ENCODE results near the gene ST3GAL3.
A peak's percentile ranks its signal among the peaks of the same experiment; 100 is the strongest.

ST3GAL3 gene, protein sequence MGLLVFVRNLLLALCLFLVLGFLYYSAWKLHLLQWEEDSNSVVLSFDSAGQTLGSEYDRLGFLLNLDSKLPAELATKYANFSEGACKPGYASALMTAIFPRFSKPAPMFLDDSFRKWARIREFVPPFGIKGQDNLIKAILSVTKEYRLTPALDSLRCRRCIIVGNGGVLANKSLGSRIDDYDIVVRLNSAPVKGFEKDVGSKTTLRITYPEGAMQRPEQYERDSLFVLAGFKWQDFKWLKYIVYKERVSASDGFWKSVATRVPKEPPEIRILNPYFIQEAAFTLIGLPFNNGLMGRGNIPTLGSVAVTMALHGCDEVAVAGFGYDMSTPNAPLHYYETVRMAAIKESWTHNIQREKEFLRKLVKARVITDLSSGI
- 1.3 to 10.9 (median 2.5) reads per million in 17 experiments for total RNA-seq

DNA sequence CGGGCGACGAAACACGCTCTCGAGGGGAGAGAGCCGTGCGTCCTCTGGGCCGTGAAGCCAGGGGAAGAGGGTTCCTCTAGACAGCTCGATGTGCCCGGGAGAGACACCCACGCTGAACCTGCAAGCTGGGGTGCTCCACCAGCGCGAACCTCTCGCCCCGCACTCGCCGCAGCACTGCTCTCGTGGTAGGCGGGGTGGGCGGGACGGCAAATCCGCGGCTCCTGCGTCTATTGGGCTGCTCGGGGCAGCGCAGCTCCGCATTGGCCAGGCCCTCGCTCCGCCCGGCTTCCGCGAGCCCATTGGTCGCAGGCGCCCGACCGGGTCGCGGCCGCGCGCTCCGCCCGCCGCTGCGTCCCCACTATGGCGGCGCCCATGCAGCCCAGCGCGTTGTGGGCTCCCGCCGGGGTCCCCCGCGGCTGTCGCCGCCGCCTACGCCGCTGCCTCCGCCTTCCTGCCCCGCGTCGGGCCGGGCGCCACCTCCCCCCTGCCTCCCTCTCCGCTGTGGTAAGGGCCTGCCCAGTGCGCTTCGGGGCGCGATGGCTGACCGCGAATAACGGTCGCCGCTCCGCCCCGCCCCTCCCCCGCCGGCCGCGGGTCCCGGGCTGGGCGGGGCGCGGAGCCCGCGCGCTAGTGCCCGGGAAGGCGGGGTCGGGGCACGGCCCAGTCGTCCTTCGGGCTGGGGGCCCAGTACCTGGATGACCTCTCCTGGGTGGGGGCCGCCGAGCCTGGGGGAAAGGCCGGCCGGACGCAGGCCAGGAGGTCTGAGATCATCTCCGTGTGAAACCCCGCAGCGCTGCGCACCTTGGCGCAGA lies at the start of gene ST3GAL3:
ST3GAL3 (plus strand) TSS at position 347 of the 812 bp plus-strand sequence. CDS start 28,727 bp downstream, outside the sequence.
- DNase-seq = peak; percentile 95 to 98 (median 96)

DNA sequence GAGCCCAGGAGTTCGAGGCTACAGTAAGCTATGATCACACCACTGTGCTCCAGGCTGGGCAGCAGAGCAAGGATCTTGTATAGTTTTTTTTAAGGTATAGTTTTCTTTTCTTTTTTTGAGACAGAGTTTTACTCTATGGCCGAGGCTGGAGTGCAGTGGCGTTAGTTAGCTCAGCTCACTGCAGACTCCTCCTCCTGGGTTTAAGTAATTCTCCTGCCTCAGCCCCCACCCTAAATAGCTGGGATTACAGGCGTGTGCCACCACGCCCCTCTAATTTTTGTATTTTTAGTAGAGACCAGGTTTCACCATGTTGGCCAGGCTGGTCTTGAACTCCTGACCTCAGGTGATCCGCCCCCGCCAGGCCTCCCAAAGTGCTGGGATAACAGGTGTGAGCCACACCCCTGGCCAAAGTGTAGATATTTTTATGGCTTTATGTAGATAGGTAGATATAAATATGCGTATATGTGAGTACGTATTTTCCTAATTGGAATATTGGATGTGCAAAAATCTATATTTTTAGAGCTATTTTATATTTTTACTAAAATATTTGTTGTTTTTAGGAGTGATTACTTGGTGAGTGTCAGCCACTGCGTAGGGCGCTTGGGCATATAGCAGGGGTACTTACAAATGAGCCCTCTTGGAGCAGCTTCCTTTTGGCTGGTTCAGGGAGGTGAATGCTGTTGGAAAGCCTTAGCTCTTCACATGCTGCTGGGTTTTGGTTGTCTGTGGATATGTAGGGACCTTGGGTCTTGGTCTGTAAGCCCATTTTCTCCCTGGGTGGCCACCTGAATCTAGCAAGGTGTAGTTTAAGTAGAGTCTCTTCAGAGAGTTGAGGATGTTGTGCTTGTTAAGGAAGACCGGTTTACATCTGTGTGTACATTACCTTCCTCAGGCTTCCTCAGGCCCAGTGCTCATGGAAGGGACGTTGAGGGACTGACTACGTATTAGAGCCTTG lies 47.8 kb upstream of the ST3GAL3 start:
- DNase-seq = no peak

DNA sequence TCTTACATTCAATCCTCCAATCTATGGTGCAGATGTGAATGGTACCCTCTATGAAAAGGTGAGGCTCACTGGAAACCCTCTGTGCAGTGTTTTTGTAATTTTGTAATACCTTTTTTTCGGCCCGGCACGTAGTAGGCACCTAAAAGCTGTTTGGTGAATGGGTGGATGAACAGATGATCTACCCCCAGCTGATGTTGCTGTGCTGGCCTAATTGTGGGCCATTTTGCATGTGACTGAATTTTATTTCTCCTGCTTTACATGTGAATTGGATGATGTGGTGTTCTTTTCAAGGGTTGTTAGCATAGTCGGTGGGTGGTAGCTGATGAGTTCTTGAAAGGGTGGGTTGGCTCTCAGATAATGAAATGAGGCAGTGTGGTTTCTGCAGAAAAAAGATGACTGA lies 47.0 kb upstream of the ST3GAL3 start:
- DNase-seq = no peak

DNA sequence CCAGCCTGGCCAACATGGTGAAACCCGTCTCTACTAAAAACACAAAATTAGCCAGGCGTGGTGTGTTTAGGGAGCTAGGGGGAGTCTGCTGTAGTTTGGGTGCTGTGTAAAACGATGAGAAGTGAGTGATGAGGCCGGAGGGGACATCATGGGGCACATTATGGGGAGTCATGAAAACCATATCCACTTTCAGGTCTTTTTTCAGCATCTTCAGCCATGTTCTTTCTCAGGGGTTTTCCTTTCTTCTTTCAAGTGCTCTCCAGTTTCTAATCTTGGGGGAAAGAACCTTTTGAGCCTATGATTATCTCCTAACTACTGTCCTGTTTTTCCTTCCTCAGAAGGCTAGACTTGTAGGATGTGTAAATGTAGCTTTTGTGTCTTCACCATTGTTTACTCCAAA lies 43.0 kb upstream of the ST3GAL3 start:
- DNase-seq = no peak

DNA sequence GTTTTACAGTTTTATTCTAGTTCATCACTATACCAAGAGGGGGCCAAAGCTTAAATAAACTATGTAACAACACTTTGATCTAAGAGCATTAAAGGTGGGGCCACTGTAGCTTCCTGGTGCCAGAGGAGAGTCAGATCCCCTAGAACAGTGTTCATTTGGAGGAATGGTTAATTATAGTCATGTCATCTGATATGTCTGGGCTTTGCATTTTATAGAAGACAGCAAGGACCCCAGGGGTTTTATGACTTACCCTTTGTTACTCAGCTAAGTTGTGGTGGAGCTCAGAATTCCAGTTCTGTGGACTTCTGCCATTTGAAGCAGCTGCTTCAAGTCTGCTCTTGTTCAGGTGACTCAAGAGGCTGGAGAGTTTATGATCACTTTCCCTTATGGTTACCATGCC lies 40.7 kb upstream of the ST3GAL3 start:
- no peak for DNase-seq

DNA sequence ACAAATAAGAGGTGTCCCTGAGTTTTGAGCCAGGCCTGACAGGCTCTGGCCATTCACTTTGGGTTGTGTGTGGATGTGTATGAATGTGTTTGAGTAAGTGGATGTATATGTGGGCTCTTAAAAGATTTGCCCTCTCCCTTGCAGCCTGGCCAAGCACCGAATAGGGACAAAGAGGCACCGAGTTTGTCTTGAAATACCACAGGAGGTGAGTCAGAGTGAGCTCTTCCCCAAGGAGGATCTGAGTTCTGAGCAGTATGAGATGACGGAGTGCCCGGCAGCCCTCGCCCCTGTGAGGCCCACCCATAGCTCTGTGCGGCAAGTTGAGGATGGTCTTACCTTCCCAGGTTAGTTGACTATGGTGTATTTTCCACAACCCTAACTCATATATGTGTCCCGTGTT lies 38.4 kb upstream of the ST3GAL3 start:
- DNase-seq = no peak

DNA sequence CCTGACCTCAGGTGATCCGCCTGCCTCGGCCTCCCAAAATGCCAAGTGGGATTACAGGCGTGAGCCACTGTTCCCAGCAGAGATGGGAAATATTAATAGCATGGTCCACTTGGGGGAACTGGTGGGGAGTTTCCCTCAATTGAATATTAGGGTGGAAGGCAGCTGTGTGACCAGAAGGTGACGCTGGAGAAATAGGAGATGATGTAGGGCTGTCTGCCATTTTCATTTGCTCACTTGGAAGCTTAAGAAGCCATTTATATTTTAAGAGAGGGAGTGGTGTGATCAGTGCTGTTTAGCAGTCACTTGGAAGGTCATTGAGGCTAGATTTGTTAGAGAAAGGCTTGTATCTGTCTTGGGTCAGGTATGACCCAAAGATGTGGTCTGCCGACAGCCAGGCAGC lies 37.5 kb upstream of the ST3GAL3 start:
- DNase-seq = no peak

DNA sequence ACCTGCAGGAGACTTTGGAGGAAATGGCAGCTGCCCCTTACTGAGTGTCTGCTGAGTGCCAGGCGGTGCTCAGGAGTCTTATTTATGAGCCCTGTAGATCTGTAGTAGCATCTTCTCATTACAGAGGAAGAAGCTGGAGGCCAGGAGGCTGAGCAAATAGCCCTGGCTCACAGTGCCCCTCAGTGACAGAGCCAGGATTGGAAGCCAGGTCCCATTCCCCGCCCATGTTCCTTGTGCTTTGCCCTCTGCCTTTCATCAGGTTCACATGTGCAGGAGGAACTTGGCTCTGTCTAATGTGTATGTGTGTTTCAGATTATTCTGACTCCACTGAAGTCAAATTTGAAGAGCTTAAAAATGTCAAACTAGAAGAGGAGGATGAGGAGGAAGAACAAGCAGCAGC lies 36.1 kb upstream of the ST3GAL3 start:
- no peak for DNase-seq

DNA sequence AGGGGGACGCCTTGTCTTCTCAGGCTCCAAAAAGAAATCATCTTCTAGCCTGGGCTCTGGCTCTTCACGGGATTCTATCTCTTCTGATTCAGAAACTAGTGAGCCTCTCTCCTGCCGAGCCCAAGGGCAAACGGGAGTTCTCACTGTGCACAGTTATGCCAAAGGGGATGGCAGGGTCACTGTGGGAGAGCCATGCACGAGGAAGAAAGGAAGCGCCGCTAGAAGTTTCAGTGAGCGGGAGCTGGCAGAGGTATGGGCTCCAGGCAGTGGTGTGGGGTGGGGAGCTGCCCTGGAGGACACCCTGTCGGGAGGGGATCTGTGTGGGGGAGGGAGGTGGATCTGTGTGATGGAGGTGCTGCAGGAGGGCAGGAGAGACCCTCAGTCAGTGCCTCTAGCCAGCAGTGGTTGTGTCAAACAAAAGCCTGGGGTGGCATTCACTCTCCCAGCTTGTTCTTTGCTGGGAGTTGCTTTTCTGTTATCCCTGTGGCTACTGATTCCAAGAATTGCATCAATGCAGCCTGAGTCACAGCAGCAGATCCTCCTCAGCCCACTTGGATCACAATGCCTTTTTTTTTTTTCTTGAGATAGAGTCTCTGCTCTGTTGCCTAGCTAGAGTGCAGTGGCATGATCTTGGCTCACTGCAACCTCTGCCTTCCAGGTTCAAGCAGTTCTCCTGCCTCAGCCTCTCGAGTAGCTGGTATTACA lies 35.6 kb upstream of the ST3GAL3 start:
- no peak for DNase-seq

DNA sequence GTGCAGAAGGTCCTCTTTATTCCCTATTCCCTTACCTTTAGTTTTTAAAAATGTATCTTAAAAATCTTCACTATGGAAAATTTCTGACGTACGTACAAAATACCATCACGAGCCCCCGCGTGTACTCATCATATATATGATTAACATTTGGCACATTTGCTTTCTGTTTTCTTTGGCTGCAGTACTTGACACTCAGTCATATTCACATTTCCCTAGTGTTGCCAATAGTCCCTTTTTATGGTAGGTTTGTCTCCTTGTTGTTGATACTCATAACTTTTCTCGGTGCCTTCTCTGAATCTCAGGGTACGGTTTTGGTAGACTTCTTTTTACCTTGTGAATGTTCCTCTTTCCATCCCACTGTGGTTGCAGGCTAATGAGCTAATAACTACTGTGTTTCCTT lies 34.1 kb upstream of the ST3GAL3 start:
- no peak for DNase-seq

DNA sequence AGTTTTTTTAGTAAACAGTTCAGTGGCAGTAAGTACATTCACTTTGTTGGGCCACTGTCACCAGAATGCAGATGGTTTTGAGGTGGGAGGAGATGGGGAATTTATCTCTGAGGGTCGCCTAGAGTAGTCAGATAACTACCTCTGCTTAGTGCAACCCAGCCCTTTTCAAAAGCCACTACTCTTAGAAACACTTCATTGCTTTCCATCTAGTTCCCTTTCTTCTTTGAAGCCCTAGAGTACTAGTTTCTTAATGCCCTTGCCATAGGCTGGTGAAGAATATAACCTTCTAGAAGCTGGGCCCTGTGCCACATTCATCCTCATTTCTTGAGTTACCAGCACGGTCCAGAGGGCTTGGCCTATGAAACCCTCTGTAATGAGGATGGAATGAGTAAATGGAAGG lies 28.4 kb upstream of the ST3GAL3 start:
- no peak for DNase-seq

DNA sequence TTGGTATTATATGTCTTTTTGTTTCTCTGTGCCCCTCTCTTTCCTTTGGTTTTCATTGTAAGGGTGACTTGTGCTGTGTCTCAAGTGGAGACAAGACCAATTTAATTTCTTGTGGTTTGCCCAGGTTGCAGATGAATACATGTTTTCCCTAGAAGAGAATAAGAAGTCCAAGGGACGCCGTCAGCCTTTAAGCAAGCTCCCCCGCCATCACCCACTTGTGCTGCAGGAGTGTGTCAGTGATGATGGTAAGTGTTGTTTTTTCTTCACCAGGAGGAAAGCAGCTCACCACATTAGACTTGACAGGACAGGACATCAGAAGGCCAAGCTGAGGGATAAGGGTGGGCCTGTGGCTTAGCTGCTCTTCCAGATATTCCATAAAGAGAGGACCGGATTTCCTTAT lies 23.8 kb upstream of the ST3GAL3 start:
- DNase-seq = no peak

DNA sequence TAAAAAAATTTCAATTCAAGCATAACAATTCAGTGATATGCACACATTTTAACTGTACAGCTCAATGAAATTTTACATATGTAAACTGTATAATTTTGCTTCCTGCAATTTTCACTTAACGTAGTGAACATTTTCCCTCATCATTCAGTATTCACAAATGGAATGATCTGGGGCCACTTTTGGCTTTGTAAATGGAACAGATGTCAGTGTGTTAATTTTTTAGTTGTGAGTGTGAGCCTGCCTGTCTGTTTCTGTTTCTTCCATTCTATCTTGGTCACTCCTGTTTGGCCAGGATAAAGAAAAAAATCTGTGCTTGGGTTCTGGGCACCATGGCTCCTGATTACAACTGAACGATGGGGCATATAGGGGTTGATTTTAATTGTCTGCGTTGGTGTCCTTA lies 20.5 kb upstream of the ST3GAL3 start:
- no peak for DNase-seq

DNA sequence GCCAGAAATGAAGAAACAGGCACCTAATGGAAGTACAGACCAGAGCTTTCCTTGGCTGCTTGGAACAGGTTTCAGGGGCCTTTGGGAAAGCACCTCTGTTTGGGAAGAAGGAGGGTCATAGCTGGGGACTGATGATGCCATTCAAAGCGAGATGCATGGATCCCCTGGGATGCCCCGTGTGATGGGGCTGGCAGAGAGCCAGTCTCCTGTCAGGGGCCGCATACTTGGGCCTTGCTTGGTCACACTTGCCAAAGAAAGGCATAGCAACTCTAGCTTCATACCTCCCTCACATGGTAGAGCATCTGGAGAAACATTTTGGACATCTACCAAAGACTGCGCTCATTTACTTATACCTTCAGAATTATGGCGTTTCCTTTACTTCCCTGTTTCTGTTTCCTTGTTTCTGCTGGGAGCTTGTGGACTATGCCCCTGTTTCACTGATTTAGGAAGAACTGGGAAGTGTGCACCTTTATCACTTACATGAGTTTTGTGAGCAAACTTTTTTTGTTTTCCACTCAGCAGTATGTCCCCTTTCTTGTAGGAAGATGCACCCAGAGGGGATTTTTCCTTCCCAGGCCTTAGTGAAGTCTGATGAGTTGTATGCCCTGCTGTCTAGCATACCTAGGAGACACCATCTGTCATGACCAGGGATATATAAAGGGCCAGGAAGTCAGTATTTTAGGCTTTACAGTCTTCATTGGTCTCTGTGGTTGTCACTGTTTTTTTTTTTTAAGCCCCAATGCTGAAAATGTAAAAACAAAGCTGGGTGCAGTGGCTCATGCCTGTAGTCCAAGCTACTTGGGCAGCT lies 19.8 kb upstream of the ST3GAL3 start:
- DNase-seq = no peak

DNA sequence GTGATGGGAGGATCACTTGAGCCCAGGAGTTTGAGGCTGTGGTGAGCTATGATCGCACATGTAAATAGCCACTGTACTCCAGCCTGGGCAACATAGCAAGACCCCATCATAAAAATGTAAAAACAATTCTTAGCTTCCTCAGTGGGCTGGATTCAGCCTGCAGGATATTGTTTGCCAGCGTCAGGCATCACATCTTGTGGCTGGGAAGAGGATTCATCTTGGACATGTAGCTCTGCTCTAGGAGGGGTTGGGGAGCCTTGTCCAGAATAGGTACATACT lies 19.3 kb upstream of the ST3GAL3 start:
- DNase-seq = no peak

DNA sequence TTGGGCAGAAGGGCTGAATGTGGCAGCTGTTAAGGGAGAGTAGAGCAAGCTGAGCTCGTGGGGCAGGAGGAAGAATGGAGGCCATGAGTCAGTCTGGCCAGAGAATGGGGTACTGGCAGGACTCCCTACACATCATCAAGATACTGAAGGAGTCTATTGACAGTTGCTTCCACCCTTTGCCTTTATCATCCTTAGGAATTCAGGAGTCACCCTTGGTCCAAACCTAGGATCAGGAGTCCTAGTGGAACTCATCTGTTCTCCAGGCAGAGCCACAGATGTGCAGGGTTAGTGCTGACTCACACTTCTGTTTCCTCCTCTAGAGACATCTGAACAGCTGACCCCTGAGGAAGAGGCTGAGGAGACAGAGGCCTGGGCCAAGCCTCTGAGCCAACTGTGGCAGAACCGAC lies 18.7 kb upstream of the ST3GAL3 start:
- DNase-seq = peak; percentile 41 to 56 (median 50)

DNA sequence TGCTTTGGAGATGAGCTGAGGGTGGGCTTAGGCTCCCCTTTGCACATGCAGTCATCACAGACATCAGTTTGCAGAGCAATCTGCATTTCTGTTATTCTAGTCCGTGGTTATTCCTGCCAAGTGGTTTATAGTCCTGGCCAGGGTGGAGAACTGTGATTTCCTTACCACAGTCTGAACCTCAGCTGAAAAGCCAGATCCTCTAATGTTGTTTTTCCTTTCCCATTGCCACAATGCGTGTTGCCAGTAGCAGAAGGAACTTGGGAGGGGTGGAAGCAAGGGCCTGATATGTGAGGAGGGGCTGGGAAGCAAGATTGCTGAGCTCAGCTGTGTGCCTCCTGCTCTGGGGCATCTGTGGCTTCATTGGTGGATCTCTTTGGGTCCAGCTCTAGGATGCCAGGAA lies 18.0 kb upstream of the ST3GAL3 start:
- no peak for DNase-seq

DNA sequence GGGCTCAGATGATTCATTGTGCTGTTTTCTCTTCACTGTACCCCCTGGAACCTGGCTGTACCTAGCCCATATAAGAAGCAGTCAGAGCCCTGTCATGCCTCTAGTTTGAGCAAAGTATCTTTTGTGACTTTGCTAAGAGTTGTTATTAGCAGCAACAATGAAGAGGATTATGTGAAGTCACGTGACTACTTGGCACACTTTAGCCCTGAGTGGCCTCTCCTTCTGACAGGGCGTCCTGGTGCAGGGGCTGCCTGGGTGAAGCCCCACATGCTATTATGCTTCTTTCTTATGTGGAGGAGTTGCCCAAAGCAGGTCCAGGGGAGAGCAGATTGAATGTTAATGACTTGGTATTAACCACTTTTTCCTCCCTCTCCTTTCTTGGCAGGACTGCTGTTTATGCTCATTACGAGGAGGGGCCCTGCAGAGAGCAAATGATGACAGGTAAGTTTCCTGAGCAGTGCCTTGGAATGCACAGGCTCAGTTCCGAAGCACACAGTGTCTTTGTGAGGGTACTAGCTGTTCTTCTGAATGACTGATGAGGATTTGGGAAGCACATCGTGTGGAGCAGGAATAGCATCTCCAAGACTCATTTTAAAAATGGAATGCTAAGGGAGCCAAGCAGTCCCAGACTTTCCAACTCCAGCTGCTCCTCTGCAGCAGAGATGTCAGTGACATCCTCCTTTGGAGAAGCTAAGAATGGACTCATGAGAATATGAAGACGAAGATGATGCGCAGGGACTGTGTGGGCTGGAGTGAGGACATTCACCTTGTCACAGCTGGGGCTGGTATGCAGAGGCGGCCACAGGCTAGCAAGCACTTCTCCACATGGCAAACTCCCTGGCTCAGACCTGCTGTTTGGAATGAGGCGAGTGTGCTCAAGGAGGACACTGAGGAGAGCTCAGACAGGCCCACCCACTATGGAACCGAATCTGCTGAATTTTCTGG lies 15.2 kb upstream of the ST3GAL3 start:
- DNase-seq = no peak

DNA sequence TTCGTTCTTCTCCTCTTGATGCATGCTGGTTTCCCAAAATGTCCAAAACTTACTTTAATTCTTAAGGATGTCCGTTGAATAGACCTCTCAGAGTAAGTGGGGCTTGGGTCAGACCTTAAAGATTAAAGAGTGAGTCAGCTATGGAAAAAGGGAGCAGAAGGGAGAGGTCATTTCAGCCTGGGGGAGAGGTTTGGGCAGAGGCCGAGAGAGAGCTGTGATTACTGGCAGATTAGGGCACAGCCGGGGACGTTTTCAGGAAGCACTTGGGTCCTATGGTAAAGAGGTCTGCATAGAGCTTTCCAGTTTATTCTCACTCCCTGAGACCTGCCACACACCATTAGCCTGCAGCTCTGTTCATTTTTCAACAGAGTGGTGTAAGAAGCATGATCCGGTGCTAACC lies 14.0 kb upstream of the ST3GAL3 start:
- no peak for DNase-seq

DNA sequence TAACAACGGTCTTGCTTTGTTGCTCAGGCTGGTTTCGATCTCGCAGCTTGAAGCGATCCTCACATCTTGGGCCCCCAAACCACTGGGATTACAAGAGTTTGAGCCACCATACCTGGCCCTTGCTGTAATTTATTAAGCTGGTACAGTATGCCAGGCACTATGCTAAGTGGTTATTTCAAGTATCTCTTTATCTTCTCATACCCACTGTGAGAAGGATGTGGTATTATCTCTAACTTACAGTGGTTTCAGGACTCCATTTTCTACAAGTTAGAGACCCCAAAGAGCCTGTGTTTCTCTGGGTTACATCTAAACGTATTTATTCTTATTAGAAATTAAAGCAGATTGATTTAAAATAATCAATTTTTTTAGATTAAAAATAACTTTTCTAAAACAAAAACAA lies 8.1 kb upstream of the ST3GAL3 start:
- no peak for DNase-seq
